ENCODE results near the gene HOXB13.

The HOXB13 gene

GRCh38 chr17:48725288-48726064 lies 3.1 kb downstream of the HOXB13 start:
- TF ChIP-seq, protein P1, sequence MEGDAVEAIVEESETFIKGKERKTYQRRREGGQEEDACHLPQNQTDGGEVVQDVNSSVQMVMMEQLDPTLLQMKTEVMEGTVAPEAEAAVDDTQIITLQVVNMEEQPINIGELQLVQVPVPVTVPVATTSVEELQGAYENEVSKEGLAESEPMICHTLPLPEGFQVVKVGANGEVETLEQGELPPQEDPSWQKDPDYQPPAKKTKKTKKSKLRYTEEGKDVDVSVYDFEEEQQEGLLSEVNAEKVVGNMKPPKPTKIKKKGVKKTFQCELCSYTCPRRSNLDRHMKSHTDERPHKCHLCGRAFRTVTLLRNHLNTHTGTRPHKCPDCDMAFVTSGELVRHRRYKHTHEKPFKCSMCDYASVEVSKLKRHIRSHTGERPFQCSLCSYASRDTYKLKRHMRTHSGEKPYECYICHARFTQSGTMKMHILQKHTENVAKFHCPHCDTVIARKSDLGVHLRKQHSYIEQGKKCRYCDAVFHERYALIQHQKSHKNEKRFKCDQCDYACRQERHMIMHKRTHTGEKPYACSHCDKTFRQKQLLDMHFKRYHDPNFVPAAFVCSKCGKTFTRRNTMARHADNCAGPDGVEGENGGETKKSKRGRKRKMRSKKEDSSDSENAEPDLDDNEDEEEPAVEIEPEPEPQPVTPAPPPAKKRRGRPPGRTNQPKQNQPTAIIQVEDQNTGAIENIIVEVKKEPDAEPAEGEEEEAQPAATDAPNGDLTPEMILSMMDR (conservative IDR thresholded peaks at IDR 0.05; ENCODE audit: low read length) = no peak
- H3K4me3 ChIP-seq (ENCODE audit: low read length) = no peak overlapping the region
- no peak for DNase-seq (ENCODE audit: low read depth)

GRCh38 chr17:48725004-48725287 lies 3.6 kb downstream of the HOXB13 start:
- DNase-seq (ENCODE audit: low read depth) = no peak
- TF ChIP-seq, protein P1 (conservative IDR thresholded peaks at IDR 0.05; ENCODE audit: low read length) = no peak
- H3K4me3 ChIP-seq (ENCODE audit: low read length) = peak overlapping the region; percentile 24

DNA sequence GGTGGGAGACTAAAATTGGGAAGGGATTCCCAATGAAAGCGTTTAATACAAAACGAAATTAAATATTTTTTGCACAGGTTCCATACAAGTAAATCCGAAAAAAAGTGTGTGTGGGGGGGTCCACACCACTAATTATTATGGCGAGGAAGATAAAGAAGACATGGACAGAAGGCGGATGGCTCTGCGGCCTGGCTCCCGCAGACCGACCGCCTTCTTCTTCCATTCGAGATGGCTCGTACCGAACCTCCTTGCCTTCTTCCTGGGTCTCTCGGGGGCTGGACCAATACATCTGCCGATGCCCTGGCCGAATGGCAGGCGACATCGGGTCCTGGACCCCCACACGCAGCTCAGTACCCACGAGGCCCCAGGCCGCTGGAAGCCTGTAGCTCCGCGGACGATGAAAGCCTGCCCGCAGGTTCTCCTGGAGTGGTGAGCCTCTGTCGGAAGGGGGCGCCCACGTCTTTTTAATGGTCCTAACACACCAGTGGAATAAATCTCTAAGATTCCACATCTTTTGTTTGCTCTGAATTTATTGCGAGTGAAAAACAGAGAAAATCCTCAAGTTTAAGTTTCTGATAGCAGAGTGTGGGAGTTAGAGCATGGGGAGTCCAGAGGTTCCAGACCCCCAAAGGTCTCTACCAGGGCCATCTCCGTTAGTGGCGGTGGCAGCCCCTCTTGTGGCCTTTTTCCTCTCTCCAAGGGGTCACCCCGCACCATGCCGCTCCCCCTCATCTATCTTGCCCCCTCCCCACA lies 4.1 kb downstream of the HOXB13 start:
- TF ChIP-seq, protein P1 (conservative IDR thresholded peaks at IDR 0.05; ENCODE audit: low read length) = peak; percentile 79
- H3K4me3 ChIP-seq (ENCODE audit: low read length) = peak overlapping the region; percentile 24
- peak; percentile 72 for DNase-seq (ENCODE audit: low read depth)

- peak overlapping the region; percentile 5; the same call in 1 of the 2 replicates for H3K4me3 ChIP-seq (ENCODE audit: low read length)
- TF ChIP-seq, protein P1 (conservative IDR thresholded peaks at IDR 0.05; ENCODE audit: low read length) = no peak
- DNase-seq (ENCODE audit: low read depth) = no peak
Observed at GRCh38 chr17:48723423-48724250, 4.9 kb downstream of the HOXB13 start.

GRCh38 chr17:48722915-48723422 lies 5.6 kb downstream of the HOXB13 start, which contains the start of gene PRAC2:
TSS of gene PRAC2 (plus strand) at chr17:48723185. CDS start at chr17:48724411, 1,226 bp downstream.
- TF ChIP-seq, protein P1 (conservative IDR thresholded peaks at IDR 0.05; ENCODE audit: low read length) = no peak
- H3K4me3 ChIP-seq (ENCODE audit: low read length) = peak within 1 kb of the TSS; percentile 5; the same call in 1 of the 2 replicates
- DNase-seq (ENCODE audit: low read depth) = no peak

DNA sequence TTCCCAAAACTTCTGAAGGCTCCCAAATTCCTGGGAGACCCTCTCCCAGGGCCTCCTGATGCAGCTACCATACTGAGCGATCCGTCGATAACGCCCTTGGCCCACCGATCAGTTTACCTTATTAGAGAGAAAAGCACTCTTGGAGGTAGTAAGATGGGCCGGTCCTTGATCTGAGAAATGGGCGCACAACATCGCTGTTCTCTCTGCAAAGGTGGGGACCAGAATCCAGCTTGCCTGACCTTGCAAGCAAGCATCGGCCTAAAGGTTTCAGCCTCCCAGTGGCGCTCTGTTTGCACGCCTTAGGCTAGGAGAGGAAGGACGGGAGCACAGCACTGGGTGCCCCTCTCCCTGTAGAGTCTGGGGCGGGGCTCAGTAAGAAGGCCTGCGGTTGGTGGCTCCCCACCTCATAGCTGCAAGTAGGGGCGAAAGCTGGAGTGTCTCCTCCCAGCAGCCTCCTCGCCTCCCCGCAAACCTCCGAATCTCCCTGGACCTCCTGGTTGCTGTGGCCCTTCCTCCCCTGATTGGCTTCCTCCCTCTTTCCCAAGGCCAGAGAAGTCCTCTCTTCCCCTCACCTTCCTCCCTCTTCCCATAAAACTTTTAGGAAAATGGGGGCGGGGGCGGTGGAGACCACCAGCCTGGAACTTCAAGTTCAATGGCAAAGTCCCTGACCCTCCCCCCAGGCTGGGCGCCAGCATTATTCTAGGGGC lies 6.2 kb downstream of the HOXB13 start, which contains the start of gene PRAC1:
Gene PRAC1, minus strand, starts transcription at position 318 of the 707 bp plus-strand sequence. Its CDS starts 126 bp downstream, at position 192.
- TF ChIP-seq, protein P1 (conservative IDR thresholded peaks at IDR 0.05; ENCODE audit: low read length) = no peak
- no peak for DNase-seq (ENCODE audit: low read depth)
- no peak within 1 kb of the TSS for H3K4me3 ChIP-seq (ENCODE audit: low read length)

All from AG10803 (cell line).